Activated CD8-positive, alpha-beta memory T cell treated with anti-CD3 and anti-CD28 coated beads, Interleukin-2, amount 50 U/mL, for 24 hours (primary cell): ENCODE results near the gene RALGAPA2.

Experiments
- DNase-seq: peaks from one replicate; pipeline ENCODE4 v3.0.0-alpha.2; 2020; ENCODE audit errors: extremely low read depth

The RALGAPA2 gene

GRCh38 chr20:20536240-20536933 lies 176.1 kb downstream of the RALGAPA2 start:
- no peak for DNase-seq

- DNase-seq = no peak
Observed at GRCh38 chr20:20535051-20535450, 177.4 kb downstream of the RALGAPA2 start.

GRCh38 chr20:20531283-20531682 lies 181.2 kb downstream of the RALGAPA2 start:
- DNase-seq = no peak

- DNase-seq = no peak
Observed at GRCh38 chr20:20530428-20531151, 181.9 kb downstream of the RALGAPA2 start.

- DNase-seq = no peak
Observed at GRCh38 chr20:20529597-20529996, 182.8 kb downstream of the RALGAPA2 start.

GRCh38 chr20:20528861-20529260 lies 183.6 kb downstream of the RALGAPA2 start:
- no peak for DNase-seq

GRCh38 chr20:20527661-20528060 lies 184.8 kb downstream of the RALGAPA2 start:
- DNase-seq = no peak

- no peak for DNase-seq
Observed at GRCh38 chr20:20525756-20526155, 186.7 kb downstream of the RALGAPA2 start.

GRCh38 chr20:20525214-20525613 lies 187.2 kb downstream of the RALGAPA2 start:
- DNase-seq = no peak

GRCh38 chr20:20524756-20525155 lies 187.7 kb downstream of the RALGAPA2 start:
- DNase-seq = no peak

- DNase-seq = no peak
Observed at GRCh38 chr20:20521736-20522135, 190.7 kb downstream of the RALGAPA2 start.

GRCh38 chr20:20520776-20521175 lies 191.7 kb downstream of the RALGAPA2 start:
- no peak for DNase-seq

GRCh38 chr20:20519269-20519668 lies 193.2 kb downstream of the RALGAPA2 start:
- DNase-seq = no peak

- DNase-seq = no peak
Observed at GRCh38 chr20:20518263-20518662, 194.2 kb downstream of the RALGAPA2 start.

GRCh38 chr20:20517296-20517695 lies 195.1 kb downstream of the RALGAPA2 start:
- DNase-seq = no peak

- no peak for DNase-seq
Observed at GRCh38 chr20:20513720-20514119, 198.7 kb downstream of the RALGAPA2 start.

GRCh38 chr20:20505554-20505953 lies 206.9 kb downstream of the RALGAPA2 start:
- DNase-seq = no peak

GRCh38 chr20:20503777-20504530 lies 208.5 kb downstream of the RALGAPA2 start:
- DNase-seq = no peak

- DNase-seq = no peak
Observed at GRCh38 chr20:20501128-20501527, 211.3 kb downstream of the RALGAPA2 start.

- DNase-seq = no peak
Observed at GRCh38 chr20:20500312-20500711, 212.1 kb downstream of the RALGAPA2 start.

- no peak for DNase-seq
Observed at GRCh38 chr20:20499439-20499838, 213.0 kb downstream of the RALGAPA2 start.

GRCh38 chr20:20498076-20498861 lies 214.2 kb downstream of the RALGAPA2 start:
- no peak for DNase-seq
